Fibroblast of peridontal ligament (primary cell): ENCODE measurements around the gene MCAM.

ENCODE experiments used
- DNase-seq: peaks from one replicate; pipeline ENCODE4 v3.0.0-alpha.2; 2010; ENCODE audit errors: extremely low read depth

MCAM gene

GRCh38 chr11:119329320-119329719, 12.4 kb upstream of the MCAM start:
- DNase-seq = no peak

- no peak for DNase-seq
Observed at GRCh38 chr11:119324189-119324588, 7.3 kb upstream of the MCAM start.

GRCh38 chr11:119323532-119324033, 6.7 kb upstream of the MCAM start:
- DNase-seq = peak; percentile 78

- DNase-seq = no peak
Observed at GRCh38 chr11:119322921-119323531, 6.1 kb upstream of the MCAM start.

DNA sequence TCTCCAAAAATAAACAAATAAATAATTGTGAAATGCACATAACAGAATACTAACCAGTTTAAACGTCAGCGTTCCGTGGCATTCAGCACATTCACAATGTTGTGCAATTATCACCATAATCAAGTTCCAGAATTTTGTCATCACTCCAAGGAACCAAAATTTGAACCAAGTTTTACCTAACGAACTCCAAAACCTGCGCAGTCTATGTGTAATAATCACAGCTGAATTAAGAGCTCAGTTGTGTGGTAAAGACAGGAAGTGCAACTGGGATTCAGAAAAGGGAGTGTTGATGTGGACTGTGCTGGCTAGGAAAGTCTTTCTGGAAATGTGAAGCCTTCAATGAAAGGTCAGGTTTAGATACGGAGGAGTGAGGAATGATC, 5.4 kb upstream of the MCAM start:
- DNase-seq = peak; percentile 35

- peak; percentile 45 for DNase-seq
Observed at GRCh38 chr11:119320776-119321524, 4.0 kb upstream of the MCAM start.

DNA sequence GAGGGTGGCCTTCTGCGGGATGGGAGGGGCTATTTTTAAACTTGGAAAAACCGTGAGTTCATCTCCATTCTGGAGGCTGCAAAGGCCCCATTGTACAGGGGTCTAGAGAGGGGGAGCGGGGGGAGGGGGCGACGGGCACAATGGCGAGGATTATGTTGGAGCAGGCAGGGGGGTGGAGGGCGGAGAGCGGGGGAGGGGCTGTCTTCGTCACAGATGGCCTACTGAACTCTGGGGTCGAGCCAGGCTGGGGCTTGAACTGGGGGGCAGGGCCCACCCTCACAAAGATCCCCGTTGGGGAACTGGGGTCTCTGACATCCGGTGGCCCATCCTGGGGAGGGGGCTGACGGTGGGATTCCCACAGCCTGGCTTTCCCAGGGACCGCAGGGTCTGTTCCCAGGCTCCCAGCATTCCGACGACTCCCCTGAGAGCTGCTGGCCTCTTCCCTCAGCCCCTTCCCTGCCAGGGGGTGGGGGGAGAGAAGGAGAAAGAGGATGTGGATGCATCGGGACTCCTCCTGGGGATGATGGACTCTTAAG, 3.4 kb upstream of the MCAM start:
- DNase-seq = no peak

DNA sequence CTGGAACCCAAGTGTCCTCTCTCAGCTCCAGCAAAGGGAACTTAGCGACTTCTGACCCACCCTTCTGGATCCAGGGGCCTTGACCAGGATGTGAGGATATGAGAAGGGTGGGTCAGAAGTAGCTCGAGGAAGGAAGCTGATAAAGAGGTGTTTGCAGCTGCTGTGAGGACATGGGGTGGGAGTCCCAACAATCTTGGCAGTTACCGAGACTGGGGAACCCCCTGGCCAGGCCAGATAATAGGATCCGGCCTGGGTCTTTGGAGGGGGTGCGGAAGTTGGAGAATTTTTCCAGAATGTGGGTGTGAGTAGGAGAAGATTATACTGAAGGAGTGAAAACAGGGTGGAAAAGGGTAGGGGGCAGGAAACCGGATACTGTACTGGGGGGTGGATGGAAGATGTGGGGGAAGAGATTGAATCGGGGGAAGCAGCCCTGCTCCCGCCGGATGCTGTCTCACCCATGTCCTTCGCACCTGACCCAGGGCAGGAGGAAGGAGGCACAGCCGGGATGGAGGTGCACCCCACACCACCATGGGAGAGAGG, 2.8 kb upstream of the MCAM start:
- DNase-seq = no peak

GRCh38 chr11:119319136-119319699, 2.3 kb upstream of the MCAM start:
- no peak for DNase-seq

- DNase-seq = peak; percentile 56
Observed at GRCh38 chr11:119318240-119319135, 1.6 kb upstream of the MCAM start.

- DNase-seq = no peak
Observed at GRCh38 chr11:119317592-119318239, 786 bp upstream of the MCAM start.

DNA sequence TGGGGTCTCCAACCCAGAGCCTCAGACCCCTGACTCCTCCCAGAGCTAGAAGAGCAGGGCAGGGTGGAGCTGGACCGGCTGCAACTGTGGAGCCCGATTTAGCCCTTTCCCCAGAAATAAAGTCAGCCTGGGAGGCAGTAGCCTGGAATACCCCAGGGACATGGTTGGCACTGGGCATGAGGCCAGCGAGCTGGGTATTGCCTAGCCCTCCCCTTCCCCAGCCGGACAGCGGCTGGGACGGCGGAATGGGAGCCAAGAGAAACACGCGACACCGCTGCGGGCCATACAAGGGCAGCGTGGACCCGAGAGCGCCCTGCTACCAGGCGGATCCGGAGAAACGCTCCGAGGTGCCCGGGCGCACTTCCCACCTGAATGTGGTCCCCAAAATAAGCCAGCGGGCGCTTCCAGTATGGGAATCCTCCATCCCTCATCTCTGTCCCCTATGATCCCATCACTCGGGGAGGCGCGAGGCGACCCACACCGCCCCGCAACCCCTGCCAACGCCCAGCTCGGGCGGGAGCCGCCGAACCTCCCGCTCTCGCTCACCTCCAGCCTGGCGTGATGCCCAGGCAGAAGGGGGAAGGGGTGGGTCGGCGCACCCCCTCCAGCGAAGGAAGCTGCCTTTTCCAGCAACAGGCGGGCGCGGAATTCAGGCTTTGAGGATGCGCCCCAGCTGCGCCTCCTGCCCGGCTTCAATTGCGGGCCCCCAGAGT, 758 bp downstream of the MCAM start:
- DNase-seq = no peak

DNA sequence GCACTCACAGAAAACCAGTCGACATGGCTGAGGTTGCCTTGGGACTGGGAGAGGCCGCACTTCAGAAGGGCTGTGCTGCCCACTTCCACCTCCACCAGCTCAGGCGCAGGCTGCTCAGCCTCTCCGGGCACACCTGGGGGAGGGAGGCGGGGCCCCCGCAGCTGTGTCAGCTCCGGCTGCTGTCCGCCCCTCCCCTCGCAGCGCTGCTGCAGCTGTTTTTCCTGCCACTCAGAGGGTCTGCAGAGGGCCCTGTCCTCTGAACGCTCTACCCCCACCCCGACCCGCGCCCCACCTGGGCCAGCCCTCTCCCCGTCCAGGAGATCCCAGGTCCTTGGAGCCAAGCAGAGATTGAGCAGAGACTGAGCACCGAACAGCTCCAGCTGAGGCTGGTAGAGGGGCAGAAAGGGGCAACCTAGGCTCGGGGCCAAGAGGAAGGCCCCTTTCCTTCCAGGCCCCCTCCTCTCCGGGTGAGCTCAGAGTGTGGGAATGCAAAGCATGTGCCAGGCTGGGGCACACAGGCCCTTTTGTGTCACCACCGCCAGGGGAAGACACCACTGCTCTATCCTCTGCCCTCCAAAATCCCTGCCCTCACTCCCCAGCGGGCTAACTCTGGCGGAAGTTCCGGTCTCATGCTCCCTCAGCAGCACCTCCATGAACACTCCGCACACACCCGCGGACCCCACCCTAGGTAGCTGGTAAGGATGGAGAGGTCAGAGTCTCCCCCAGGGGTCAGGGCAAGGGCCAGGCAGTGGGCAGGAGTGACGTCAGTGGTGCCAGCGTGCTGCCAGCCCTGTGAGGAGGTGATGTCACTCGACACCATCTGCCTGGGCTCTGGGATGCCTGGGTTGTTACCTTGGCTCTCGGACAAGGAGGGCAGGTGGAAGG, 1.6 kb downstream of the MCAM start:
- DNase-seq = no peak

DNA sequence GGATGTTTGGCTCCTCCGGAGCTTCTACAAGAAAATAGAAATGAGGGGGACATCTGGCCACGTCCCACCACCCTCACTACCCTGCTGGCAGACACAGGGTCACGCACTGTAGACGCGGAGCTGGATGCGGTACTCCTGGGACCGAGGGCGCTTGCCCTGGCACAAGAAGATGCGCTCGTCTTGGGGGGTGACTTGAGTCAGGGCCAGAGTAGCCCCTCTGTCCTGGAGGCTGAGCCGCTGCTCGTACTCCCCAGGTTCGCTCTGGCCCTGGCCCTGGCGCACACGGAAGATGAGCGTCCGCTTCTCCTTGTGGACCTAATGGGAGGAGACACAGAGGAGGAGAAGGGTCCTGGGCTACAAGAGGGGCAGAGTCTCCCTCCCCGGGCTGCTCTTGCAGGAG, 2.2 kb downstream of the MCAM start:
- no peak for DNase-seq

DNA sequence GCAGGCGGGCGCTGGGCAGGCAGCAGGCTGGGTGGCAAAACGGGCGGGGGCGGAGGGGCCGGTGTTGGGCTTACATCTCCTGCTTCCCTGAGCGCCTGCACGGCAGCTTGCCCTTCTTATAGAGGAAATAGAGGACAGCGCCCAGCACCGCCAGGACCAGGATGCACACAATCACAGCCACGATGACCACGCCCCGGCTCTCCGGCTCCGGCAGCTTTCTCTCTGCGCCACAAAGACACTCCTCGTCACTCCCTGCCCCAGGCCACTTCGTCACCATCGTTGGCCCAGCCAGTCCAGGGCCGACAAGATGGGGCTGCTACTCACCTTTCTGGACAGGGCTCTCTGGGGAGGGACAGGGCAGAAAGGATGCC, 6.3 kb downstream of the MCAM start:
- no peak for DNase-seq

DNA sequence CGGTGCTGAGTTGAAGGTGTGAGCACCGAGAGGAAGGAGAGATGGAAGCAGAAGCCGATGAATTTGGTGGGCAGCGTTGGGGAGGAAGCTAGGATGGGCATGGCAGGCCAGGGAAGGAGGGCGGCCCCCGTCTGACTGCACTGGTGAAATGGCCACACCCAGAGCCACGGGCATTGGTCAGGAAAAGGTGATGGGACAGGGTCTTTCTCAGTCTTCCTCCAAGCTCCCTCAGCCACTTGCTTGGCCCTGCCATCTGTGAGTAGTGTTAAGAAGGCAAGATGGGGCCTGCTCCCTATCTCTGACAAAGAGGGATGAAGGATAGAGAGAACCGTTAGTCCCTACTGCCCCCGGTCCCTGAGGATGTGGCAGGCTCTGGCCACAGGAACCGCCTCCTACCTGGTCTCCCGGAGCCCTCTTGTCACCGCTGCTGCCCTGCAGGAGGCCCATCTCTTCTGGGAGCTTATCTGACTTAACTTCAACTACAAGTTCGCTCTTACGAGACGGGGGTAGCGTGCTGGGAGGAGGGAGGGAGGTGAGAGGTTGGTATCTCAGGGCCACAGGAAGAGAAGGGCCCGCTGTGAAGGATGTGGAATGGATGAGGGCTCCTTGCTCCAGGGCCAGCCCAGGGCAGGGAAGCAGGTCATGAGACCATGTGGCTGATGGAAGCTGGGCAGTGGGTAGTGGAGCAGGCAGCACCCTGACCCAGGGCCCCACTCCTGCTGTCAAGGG, 6.8 kb downstream of the MCAM start:
- no peak for DNase-seq

- no peak for DNase-seq
Observed at GRCh38 chr11:119309411-119309810, 7.5 kb downstream of the MCAM start.

DNA sequence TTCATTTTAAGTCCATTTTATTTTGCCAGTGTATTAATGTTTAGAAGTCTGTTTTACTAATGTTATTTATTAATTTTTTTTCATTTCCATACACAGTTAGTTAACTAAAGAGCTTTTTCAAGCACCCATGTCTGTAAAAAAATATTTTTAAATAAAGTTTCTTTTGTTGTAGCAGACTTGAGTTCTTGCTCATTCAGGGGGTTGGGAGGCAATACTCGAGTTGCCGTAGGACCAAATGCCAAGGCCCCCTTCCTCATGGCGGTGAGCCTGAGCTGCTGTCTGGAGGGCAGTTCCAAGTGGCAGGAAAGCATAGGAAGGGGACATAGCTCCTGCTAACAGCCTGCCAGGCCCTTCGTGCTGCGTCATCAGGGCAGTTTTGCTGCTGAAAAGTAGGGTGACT, 9.0 kb downstream of the MCAM start:
- no peak for DNase-seq

DNA sequence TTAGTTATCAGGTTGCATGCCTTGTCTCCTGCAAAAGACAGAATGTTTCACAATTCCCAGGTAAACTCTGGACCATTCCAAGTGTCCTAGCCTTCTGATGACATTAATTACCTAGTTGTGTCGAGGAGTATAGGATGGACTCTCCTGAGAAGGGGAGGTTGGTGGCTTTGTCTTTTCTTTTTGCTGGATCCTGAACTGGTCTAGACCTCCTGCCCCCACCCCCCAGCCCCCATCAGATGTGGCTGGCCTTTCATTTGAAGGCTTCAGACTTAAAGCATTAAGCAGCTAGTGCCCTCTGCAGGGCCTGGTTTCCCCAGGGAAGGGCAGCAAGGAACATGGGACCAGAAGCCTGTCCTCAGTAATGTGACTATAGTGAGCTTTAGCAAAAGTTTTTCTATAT, 9.7 kb downstream of the MCAM start:
- DNase-seq = no peak
